ENCODE measurements around the gene DSCAM. TPM values are rescaled to one million over a fixed set of nuclear protein-coding genes. Genes with fewer than 3 reads are reported as not detected.

DSCAM gene
- total RNA-seq, 1 experiment from 2014 or later: not detected

DNA sequence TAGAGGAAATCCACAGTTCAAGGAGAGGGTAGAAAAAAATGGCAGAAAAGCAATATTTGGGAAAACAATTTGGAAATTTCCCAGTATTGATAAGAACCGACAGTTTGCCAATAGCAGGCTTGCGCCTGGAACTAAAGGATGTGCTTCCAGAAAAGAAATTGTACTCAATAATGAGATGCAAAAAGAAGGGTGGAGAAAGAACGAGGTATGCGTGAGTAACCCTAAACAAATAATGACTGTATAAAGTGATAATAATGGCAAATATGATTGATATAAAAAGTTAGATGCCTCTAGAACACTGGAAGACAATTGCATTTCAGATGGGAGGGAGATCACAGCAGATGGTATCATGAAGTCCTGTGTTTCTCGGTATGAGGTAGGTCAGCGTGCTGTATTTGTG is 458.9 kb downstream of the DSCAM start:
- no peaks in the 10 kb centered on the region for H3K79me2 ChIP-seq (ENCODE audit: insufficient read depth, low read length)
- CTCF ChIA-PET: no interaction called here
- H3K4me3 ChIP-seq (replicated peaks in 1 of 2; ENCODE audit: low read depth in 1 of 2, low read length in 2 of 2): no peak overlapping the region
- no peaks in the 10 kb centered on the region for H3K27me3 ChIP-seq (ENCODE audit: insufficient read depth, low read length)
- H3K9me2 ChIP-seq (ENCODE audit: insufficient read depth): no peaks in the 10 kb centered on the region
- H2AFZ ChIP-seq (ENCODE audit: low read depth, low read length, poor library complexity, severe bottlenecking): no peak overlapping the region
- no peak overlapping the region for H3K27ac ChIP-seq (ENCODE audit: low read depth, low read length)
- H3K4me2 ChIP-seq (ENCODE audit: low read length): no peak overlapping the region
- no peaks in the 10 kb centered on the region for H4K20me1 ChIP-seq (ENCODE audit: insufficient read depth)
- no TSS peak for BruUV-seq (replicated peaks)
- RAD21 ChIA-PET (ENCODE audit: low non-redundant PET in 1 of 2, low total read pairs in 2 of 2, uncharacterized antibody in 2 of 2, unreplicated experiment in 2 of 2): no interaction called here
- POLR2A ChIA-PET: no interaction called here
- intact Hi-C loops (cut with micrococcal nuclease): no loop called here
- no peak for TF ChIP-seq ELF1 (IDR thresholded peaks at IDR 0.05; ENCODE audit: borderline replicate concordance, low read depth)
- TF ChIP-seq JUND (IDR thresholded peaks at IDR 0.05): no peak
- ATAC-seq: no peak
- DNase-seq (ENCODE audit: low read depth, low spot score): no peak
- H3K4me1 ChIP-seq (ENCODE audit: control insufficient read depth in 1 of 2, insufficient read depth in 2 of 2, low read length in 2 of 2): no peaks in the 10 kb centered on the region
- no peaks in the 10 kb centered on the region for H3K36me3 ChIP-seq (ENCODE audit: control insufficient read depth in 1 of 2, insufficient read depth in 2 of 2, low read length in 2 of 2)
- peaks cover 6 to 42% of the 10 kb centered on the region in 2 experiments; a peak in 2 of 4 replicates for H3K9me3 ChIP-seq (ENCODE audit: control insufficient read depth in 1 of 2, insufficient read depth in 1 of 2, low read depth in 1 of 2, low read length in 2 of 2)
- no peak overlapping the region for H3K9ac ChIP-seq (ENCODE audit: low read length)

- no peak for ATAC-seq
- no peak overlapping the region for H3K4me3 ChIP-seq (replicated peaks in 1 of 2; ENCODE audit: low read depth in 1 of 2, low read length in 2 of 2)
These were observed 459.8 kb downstream of the DSCAM start for GRCh38 chr21:40386981-40387747.

More at GRCh38 chr21:40386981-40387747, 459.8 kb downstream of the DSCAM start:
- Histone ChIP-seq H2AFZ (ENCODE audit: low read depth, low read length, poor library complexity, severe bottlenecking) (no peak overlapping the region), H3K79me2 (ENCODE audit: insufficient read depth, low read length) (no peaks in the 10 kb centered on the region), H3K4me1 (ENCODE audit: control insufficient read depth in 1 of 2, insufficient read depth in 2 of 2, low read length in 2 of 2) (no peaks in the 10 kb centered on the region), H3K27ac (ENCODE audit: low read depth, low read length) (no peak overlapping the region), H3K27me3 (ENCODE audit: insufficient read depth, low read length) (no peaks in the 10 kb centered on the region), H3K9me2 (ENCODE audit: insufficient read depth) (no peaks in the 10 kb centered on the region), H3K9ac (ENCODE audit: low read length) (no peak overlapping the region), H3K9me3 (ENCODE audit: control insufficient read depth in 1 of 2, insufficient read depth in 1 of 2, low read depth in 1 of 2, low read length in 2 of 2) (peaks cover 0 to 38% of the 10 kb centered on the region in 2 experiments; a peak in 2 of 4 replicates), H3K4me2 (ENCODE audit: low read length) (no peak overlapping the region), H4K20me1 (ENCODE audit: insufficient read depth) (no peaks in the 10 kb centered on the region), H3K36me3 (ENCODE audit: control insufficient read depth in 1 of 2, insufficient read depth in 2 of 2, low read length in 2 of 2) (no peaks in the 10 kb centered on the region)
- ChIA-PET POLR2A (no interaction called here), RAD21 (ENCODE audit: low non-redundant PET in 1 of 2, low total read pairs in 2 of 2, uncharacterized antibody in 2 of 2, unreplicated experiment in 2 of 2) (no interaction called here), CTCF (no interaction called here)
- intact Hi-C loops (cut with micrococcal nuclease): no loop called here
- TF ChIP-seq, protein P1, sequence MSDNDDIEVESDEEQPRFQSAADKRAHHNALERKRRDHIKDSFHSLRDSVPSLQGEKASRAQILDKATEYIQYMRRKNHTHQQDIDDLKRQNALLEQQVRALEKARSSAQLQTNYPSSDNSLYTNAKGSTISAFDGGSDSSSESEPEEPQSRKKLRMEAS (IDR thresholded peaks at IDR 0.05): no peak
- TF ChIP-seq POLR2AphosphoS5 (IDR thresholded peaks at IDR 0.05; ENCODE audit: low read depth, low read length): no peak
- no peak for TF ChIP-seq EGR1 (IDR thresholded peaks at IDR 0.05; ENCODE audit: low read depth)
- TF ChIP-seq FOSL1 (IDR thresholded peaks at IDR 0.05; ENCODE audit: low read depth): no peak
- TF ChIP-seq EZH2 (IDR thresholded peaks at IDR 0.05): no peak
- DNase-seq (ENCODE audit: low read depth, low spot score): no peak
- BruUV-seq (replicated peaks): no TSS peak

Measured in HCT116 (cell line).